GM12878 (cell line): ENCODE results near the gene ATP13A4. TPM values are rescaled to one million over a fixed set of nuclear protein-coding genes. Genes with fewer than 3 reads are reported as not detected.

ENCODE experiments used
- ATAC-seq: fragments of 200-7000 bp; cut with Tn5 transposase; 3 replicates; pipeline ENCODE4 v1.9.1; 2020; ENCODE audit warnings: mild to moderate bottlenecking, moderate library complexity
- BruUV-seq: library from RNA; stranded (reverse); fragments of 400-500 nt; replicated peaks from 2 replicates; lab custom pipeline; 2021; lab: Mats Ljungman, UMichigan
- CTCF ChIA-PET: fragments of 300-600 bp; sonication (Branson Sonifier 250); formaldehyde crosslinking; extraction: SDS; loops from one replicate; lab custom pipeline; 2021; ENCODE audit warnings: inconsistent platforms; lab: Yijun Ruan, JAX
- POLR2A ChIA-PET: fragments of 350-600 bp; formaldehyde crosslinking; extraction: SDS; loops from one replicate; lab custom pipeline; 2021; ENCODE audit warnings: inconsistent platforms; lab: Charles Lee
- RAD21 ChIA-PET: fragments of 300-600 bp; sonication (Branson Sonifier 250); formaldehyde crosslinking; loops from one replicate; lab custom pipeline; 2023; ENCODE audit warnings: antibody characterized with exemption; ENCODE audit not compliant: unreplicated experiment; lab: Charles Lee
- SMC1A ChIA-PET: fragments of 300-600 bp; sonication (Branson Sonifier 250); formaldehyde crosslinking; loops from one replicate; lab custom pipeline; 2023; ENCODE audit not compliant: unreplicated experiment, uncharacterized antibody; lab: Charles Lee
- DNase-seq: peaks from one replicate; pipeline ENCODE4 v3.0.0-alpha.2; 2011; ENCODE audit warnings: low read depth, low spot score
- FAIRE-seq: peaks from 3 replicates; lab custom pipeline; 2011; peaks lifted over from hg19 to GRCh38; lab: Jason Lieb, UNC
- H2AFZ ChIP-seq: 2 replicates; pipeline ENCODE4 v1.6.0; 2011; ENCODE audit warnings: low read depth, low read length, control low read depth; ENCODE audit not compliant: control insufficient read depth
- H3K27ac ChIP-seq: 2 replicates; pipeline ENCODE4 v1.5.1; 2011; ENCODE audit warnings: control low read depth; ENCODE audit not compliant: control insufficient read depth, insufficient read depth
- H3K27me3 ChIP-seq, 2 experiments: replicated peaks in 1 of 2; 2 replicates each; pipeline versions ENCODE4 v1.6.0 to v1.6.1; 2011; ENCODE audit warnings: low read length in 1 of 2; ENCODE audit not compliant: control insufficient read depth in 2 of 2, insufficient read depth in 2 of 2
- H3K36me3 ChIP-seq, 2 experiments: 2 replicates each; pipeline ENCODE4 v1.5.1; 2011; ENCODE audit warnings: low read length in 1 of 2; ENCODE audit not compliant: control insufficient read depth in 2 of 2, insufficient read depth in 2 of 2
- H3K4me1 ChIP-seq: 2 replicates; pipeline ENCODE4 v1.6.1; 2011; ENCODE audit warnings: mild to moderate bottlenecking, low read length, moderate library complexity, mixed read lengths; ENCODE audit not compliant: control insufficient read depth, insufficient read depth
- H3K4me2 ChIP-seq: 2 replicates; pipeline ENCODE4 v1.6.0; 2011; ENCODE audit warnings: control low read depth; ENCODE audit not compliant: control insufficient read depth, insufficient read depth
- H3K4me3 ChIP-seq: fragments of 200-600 bp; sonication (generic); 2 replicates; pipeline ENCODE4 v1.5.1; 2016
- H3K79me2 ChIP-seq: 2 replicates; pipeline ENCODE4 v1.6.0; 2011; ENCODE audit warnings: low read length; ENCODE audit not compliant: control insufficient read depth, insufficient read depth
- H3K9ac ChIP-seq: 2 replicates; pipeline ENCODE4 v1.8.0; 2011; ENCODE audit warnings: low read length, control low read depth, mixed read lengths; ENCODE audit not compliant: control insufficient read depth, insufficient read depth
- H3K9me3 ChIP-seq: replicated peaks from 3 replicates; pipeline ENCODE4 v1.5.1; 2011; ENCODE audit warnings: mild to moderate bottlenecking, low read length; ENCODE audit not compliant: control insufficient read depth, insufficient read depth
- H4K20me1 ChIP-seq: 2 replicates; pipeline ENCODE4 v1.6.0; 2011; ENCODE audit not compliant: control insufficient read depth, insufficient read depth
- ATF2 ChIP-seq: IDR thresholded peaks from 2 replicates; pipeline ENCODE4 v1.6.1; 2012; ENCODE audit warnings: low read length, inconsistent platforms
- BHLHE40 ChIP-seq, 2 experiments: fragments of 450-650 bp in 1 of 2; IDR thresholded peaks; 2 replicates each; pipeline ENCODE4 v1.6.1; 2011 to 2017; ENCODE audit warnings: low read depth in 2 of 2, borderline replicate concordance in 1 of 2, improper control_type of control experiment in 1 of 2, low read length in 1 of 2, mild to moderate bottlenecking in 1 of 2
- ZBTB40 ChIP-seq: fragments of 450-650 bp; IDR thresholded peaks from 2 replicates; pipeline ENCODE4 v1.6.1; 2016; ENCODE audit warnings: mild to moderate bottlenecking, moderate library complexity, borderline replicate concordance
- WGBS: methylation state at CpG from one replicate; pipeline ENCODE4 v1.1.6; 2016; ENCODE audit warnings: low lambda C conversion rate; ENCODE audit not compliant: insufficient replicate concordance, insufficient coverage; ENCODE audit errors: missing lambda C conversion rate; 5-methylcytosine and 5-hydroxymethylcytosine counted together
- in situ Hi-C: fragments of 300-500 bp; cut with MboI; formaldehyde crosslinking; loops from 9 replicates; pipeline ENCODE4 v1.14.3; 2018; ENCODE audit warnings: mixed read lengths
- intact Hi-C: fragments of 100-400 bp; cut with micrococcal nuclease; formaldehyde crosslinking; loops from one replicate; pipeline ENCODE4 v1.14.2; 2022; ENCODE audit not compliant: unreplicated experiment
- polyA plus RNA-seq, 11 experiments: library from polyadenylated mRNA; depleted of rRNA in 4 of 11; unstranded in 6 of 11; stranded (reverse) in 5 of 11; fragments of >200 nt; fragmentation: Nextera tagmentation in 4 of 11; fragmentation: Illumina TruSeq in 1 of 11; extraction: Ambion mirVana in 4 of 11; extraction: Trizol in 1 of 11; gene quantifications; 1 replicate in 1 of 11; 2 replicates in 10 of 11; pipeline versions ENCODE4 v1.2.1 to v1.2.3, GENCODE V29; 2011 to 2016; ENCODE audit warnings: inconsistent platforms in 2 of 11, missing spikeins in 2 of 11, low read depth in 1 of 11
- total RNA-seq, 4 experiments: library from RNA; depleted of rRNA in 3 of 4; stranded (reverse); fragments of >200 nt in 3 of 4; fragmentation: Illumina TruSeq in 1 of 4; extraction: Trizol in 1 of 4; gene quantifications; 2 replicates each; pipeline versions ENCODE4 v1.2.1 to v1.2.3, GENCODE V29; 2013 to 2021

The ATP13A4 gene
- total and polyA plus RNA-seq, 10 of the 15 experiments (the other 5 are each of a cell fraction or from before 2014, with no cell fraction given), result 0.29 to 1.7 (median 1.0) TPM; not detected in 1

- H3K79me2 ChIP-seq, result no peaks in the 10 kb centered on the region
- DNase-seq (no peak), ATAC-seq (no peak), FAIRE-seq (no peak)
- H3K4me2 ChIP-seq, result no peak overlapping the region
- intact Hi-C loops, result no loop called here
- H4K20me1 ChIP-seq, result no peaks in the 10 kb centered on the region
- WGBS, result 57% methylated on average over 3 of the region's 3 CpGs
- no peaks in the 10 kb centered on the region for H3K4me1 ChIP-seq
- ChIA-PET RAD21 (no interaction called here), POLR2A (no interaction called here), CTCF (no interaction called here), SMC1A (no interaction called here)
- TF ChIP-seq BHLHE40 (IDR thresholded peaks at IDR 0.05; ENCODE audit: borderline replicate concordance in 1 of 2, low read depth in 2 of 2, low read length in 1 of 2) (no peak), ZBTB40 (no peak), ATF2 (no peak)
- H3K9me3 ChIP-seq, result no peaks in the 10 kb centered on the region
- H3K27ac ChIP-seq, result no peak overlapping the region
- H3K36me3 ChIP-seq, result no peaks in the 10 kb centered on the region
- no peak overlapping the region for H2AFZ ChIP-seq
- H3K27me3 ChIP-seq, result peaks cover 0 to 1% of the 10 kb centered on the region in 2 experiments; a peak in 2 of 4 replicates
- in situ Hi-C loops, result no loop called here
- no peak overlapping the region for H3K4me3 ChIP-seq
- no peak overlapping the region for H3K9ac ChIP-seq
- BruUV-seq, result no TSS peak
Measured at GRCh38 chr3:193520738-193521137, 34.0 kb downstream of the ATP13A4 start.
